ENCODE results near the gene SFSWAP.
"Not testable (repeated sequence)": the region's sequence is repeated elsewhere in the genome, so short reads cannot be mapped to it uniquely, and the experiment has no call there.

The SFSWAP gene

DNA sequence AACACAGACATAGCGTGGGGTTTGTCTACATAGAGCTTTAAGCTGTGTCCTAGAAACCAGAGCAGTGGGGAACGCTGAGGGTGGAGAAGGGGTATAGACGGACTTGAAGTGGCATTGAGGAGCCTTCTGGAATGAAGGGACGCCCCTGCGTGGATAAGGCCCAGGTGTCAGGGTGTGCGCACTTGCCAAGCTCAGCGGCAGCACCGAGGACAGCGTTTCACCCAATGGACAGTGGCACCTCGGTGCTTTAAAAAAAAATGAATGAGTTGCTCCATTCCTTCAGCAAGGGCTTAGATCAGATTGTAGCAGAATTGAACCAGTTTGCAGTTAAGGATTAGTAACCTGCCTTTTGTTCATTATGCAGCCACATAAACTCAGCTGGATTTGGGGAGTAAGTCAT is 83.7 kb downstream of the SFSWAP start:
- no peak for FAIRE-seq

DNA sequence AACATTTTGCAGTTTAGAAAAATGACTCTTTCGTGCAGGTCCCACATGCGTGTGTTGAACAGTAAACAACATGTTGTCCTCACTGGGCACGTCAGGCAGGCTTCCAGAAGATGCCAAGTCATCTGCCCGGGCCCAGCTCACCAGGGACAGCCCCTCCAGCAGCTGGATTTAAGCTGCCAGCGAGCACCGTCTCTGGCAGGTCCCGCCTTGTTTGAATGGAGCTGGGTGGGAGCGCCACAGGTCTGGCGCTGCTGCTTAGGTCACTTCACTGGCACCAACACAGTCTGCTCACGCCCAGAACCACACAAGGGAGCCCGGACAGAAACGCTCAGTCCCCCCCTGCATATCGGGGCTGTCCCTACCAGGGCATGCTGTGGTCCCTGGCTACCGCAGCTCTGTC is 84.2 kb downstream of the SFSWAP start:
- FAIRE-seq: no peak

DNA sequence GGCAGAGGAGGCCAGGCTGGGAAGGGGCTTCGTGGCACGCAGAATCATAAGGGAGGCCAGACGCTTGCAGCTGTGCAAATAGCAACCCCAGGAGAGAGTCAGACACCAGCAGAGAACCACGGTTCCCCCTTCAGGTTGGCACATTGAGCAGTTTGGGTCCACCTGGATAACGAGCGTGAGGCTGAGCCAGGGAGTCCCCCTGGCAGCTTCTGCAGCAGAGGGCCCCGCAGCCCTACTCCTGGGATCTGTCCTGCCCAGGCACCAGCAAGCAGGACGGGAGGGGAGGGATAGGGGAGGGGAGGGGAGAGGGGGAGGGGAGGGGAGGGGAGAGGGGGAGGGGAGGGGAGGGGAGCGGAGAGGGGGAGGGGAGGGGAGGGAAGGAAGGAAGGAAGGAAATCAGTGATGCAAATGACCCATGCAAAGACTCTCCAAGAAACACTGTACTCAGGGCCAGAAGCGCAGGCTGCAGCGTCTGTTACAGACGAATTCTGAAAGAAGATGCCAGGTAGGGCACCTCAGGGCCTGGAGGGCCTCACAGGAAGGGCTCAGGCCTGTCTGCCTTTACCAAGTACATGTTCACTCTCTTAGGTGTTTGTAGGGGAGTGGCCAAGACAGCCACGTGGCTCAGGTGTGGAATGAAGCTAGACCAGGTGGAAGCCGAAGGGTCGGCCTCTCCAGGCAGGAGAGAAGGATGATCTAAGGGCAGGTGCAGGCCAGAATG is 85.0 kb downstream of the SFSWAP start:
- no peak for FAIRE-seq

DNA sequence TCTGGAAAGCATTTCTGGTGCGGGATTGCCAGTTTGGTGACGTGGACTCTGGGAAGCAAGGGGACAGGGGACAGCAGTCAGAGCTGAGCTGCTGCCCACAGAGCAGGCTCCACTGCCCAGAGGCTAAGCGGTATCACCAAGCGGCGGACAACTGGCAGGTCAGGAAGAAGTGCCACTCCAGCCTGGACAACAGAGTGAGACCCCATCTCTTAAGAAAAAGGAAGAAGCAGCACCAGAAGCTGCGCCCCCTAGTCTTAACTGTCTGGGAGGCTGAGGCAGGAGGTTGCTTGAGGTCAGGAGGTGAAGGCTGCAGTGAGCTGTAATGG is 85.5 kb downstream of the SFSWAP start:
- FAIRE-seq: no peak

GRCh38 chr12:131796754-131797587 is 86.1 kb downstream of the SFSWAP start:
- FAIRE-seq: no peak

DNA sequence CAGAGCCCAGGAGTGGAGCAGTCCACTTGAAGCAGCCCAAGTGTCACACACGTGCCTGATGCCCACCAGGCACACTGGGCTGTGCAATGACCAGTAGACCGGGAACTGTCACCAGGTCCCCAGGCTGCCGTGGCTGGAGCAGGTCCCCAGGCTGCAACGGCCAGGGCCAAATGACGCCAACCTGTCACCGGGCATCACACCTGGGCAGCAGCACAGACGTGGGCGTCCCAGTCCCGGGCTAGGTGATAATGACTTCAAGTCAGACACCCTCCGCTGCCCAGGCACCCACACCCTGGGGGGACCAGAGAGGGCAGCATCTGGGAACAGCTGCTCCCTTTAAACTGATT is 86.7 kb downstream of the SFSWAP start:
- no peak for FAIRE-seq

GRCh38 chr12:131799195-131799594 is 88.3 kb downstream of the SFSWAP start:
- FAIRE-seq: no peak

- FAIRE-seq: no peak
Measured at GRCh38 chr12:131799828-131800593, 89.1 kb downstream of the SFSWAP start.

- FAIRE-seq: no peak
Measured at GRCh38 chr12:131800594-131801135, 89.8 kb downstream of the SFSWAP start.

DNA sequence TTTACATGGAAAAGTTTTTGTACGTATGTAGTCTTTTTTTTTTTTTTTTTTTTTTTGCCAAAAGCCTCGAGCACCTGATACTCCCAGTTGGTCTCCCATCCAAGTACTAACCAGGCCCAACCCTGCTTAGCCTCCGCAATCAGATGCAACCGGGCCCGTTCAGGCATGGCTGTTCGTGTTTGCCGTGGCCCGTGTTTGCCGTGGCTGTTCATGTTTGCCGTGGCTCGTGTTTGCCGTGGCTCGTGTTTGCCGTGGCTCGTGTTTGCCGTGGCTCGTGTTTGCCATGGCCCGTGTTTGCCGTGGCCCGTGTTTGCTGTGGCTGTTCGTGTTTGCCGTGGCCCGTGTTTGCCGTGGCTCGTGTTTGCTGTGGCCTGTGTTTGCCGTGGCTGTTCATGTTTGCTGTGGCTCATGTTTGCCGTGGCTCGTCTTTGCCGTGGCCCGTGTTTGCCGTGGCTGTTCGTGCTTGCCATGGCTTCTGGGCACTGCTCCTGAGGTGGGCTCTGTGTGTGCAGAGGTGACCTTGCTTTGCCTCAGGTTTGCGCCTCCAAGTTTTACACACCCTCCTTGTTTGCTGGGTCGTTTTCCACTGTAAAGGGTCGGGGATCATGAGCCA is 90.5 kb downstream of the SFSWAP start:
- no peak for FAIRE-seq

GRCh38 chr12:131803961-131804521 is 93.2 kb downstream of the SFSWAP start:
- no peak for FAIRE-seq

GRCh38 chr12:131805421-131805820 is 94.5 kb downstream of the SFSWAP start:
- FAIRE-seq: no peak

DNA sequence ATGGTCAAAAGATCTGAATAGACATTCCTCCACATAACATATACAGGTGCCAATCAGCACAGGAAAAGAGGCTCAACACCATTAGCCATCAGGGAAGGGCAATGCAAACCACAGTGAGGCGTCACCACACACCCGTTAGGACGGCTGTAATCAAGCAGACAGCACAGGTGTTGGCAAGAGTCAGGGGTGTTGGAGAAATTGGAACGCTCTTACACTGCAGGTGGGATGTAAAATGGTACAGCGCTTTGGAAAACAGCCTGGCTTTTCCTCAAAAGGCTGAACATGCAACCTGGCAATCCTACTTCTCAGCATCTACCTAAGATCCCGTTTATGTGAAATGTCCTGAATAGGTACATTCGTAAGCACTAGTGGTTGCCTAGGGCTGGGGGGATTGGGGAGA is 95.8 kb downstream of the SFSWAP start:
- no peak for FAIRE-seq

GRCh38 chr12:131808744-131809371 is 98.0 kb downstream of the SFSWAP start:
- no peak for FAIRE-seq

DNA sequence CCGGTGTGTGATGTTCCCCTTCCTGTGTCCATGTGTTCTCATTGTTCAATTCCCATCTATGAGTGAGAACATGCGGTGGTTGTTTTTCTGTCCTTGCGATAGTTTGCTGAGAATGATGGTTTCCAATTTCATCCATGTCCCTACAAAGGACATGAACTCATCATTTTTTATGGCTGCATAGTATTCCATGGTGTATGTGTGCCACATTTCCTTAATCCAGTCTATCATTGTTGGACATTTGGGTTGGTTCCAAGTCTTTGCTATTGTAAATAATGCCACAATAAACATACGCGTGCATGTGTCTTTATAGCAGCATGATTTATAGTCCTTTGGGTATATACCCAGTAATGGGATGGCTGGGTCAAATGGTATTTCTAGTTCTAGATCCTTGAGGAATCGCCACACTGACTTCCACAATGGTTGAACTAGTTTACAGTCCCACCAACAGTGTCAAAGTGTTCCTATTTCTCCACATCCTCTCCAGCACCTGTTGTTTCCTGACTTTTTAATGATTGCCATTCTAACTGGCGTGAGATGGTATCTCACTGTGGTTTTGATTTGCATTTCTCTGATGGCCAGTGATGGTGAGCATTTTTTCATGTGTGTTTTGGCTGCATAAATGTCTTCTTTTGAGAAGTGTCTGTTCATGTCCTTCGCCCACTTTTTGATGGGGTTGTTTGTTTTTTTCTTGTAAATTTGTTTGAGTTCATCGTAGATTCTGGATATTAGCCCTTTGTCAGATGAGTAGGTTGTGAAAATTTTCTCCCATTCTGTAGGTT is 98.8 kb downstream of the SFSWAP start:
- not testable (repeated sequence) for FAIRE-seq

DNA sequence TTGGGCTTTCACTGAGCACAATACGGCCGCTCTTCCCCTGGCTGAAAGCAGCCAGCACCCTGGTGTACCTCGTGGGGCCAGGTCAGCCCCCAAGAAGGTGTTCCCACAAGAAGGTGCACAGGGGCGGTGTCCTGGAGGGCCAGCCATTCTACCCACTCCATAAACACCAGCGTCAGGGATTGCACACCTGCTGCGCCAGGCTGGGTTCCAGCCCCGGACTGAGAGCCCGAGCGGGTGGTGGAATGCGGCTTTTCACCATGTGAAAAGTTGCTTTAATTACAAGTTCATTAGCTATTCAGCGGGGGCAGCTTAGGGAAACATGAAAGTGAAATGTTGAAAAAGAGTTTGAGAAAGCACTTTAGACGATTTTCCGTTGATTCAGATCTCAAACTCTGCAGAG is 99.8 kb downstream of the SFSWAP start:
- FAIRE-seq: no peak

- FAIRE-seq: no peak
Measured at GRCh38 chr12:131815131-131815530, 104.2 kb downstream of the SFSWAP start.

- no peak for FAIRE-seq
Measured at GRCh38 chr12:131816495-131816894, 105.6 kb downstream of the SFSWAP start.

DNA sequence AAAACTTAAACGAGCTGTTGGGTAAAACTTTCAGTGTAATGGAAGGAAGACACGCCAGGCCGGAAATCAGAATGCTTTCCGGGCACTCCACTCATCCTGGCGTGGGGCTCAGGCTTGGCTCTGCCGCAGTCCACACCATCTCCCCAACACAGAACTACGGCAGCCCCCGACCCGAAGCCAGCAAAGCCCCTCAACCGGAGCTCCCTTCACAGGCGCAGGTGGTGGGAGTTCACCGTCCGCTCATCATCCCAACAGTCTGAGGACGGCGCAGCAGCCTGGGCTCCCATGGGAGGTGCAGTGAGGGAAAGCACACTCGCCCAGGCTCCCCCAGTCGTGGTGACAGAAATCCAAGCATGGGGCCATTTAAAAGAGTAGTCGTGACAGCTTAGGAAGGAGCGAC is 106.4 kb downstream of the SFSWAP start:
- FAIRE-seq: no peak

GRCh38 chr12:131818821-131819585 is 108.1 kb downstream of the SFSWAP start:
- FAIRE-seq: no peak

GRCh38 chr12:131824450-131824849 is 113.6 kb downstream of the SFSWAP start:
- no peak for FAIRE-seq

Data from A204.1 (cell line).